NCI-H748 treated with DMSO at 0.1 percent for 48 hours (cell line): ENCODE results near the gene PYGB.
"Not testable (repeated sequence)": the region's sequence is repeated elsewhere in the genome, so short reads cannot be mapped to it uniquely, and the experiment has no call there.

ENCODE experiments used
- DNase-seq: peaks from one replicate; lab custom pipeline; 2025; lab: John Stamatoyannopoulos, UW

PYGB gene

GRCh38 chr20:25296094-25297093 lies 48.5 kb downstream of the PYGB start:
- no peak for DNase-seq

- DNase-seq = no peak
These were observed 49.4 kb downstream of the PYGB start for GRCh38 chr20:25297141-25297905.

GRCh38 chr20:25299806-25300205 lies 51.9 kb downstream of the PYGB start:
- no peak for DNase-seq

- DNase-seq = no peak
These were observed 52.7 kb downstream of the PYGB start for GRCh38 chr20:25300496-25301170.

GRCh38 chr20:25301357-25301920 lies 53.6 kb downstream of the PYGB start:
- no peak for DNase-seq

GRCh38 chr20:25302596-25302995 lies 54.7 kb downstream of the PYGB start:
- DNase-seq = no peak

GRCh38 chr20:25303292-25304024 lies 55.6 kb downstream of the PYGB start:
- no peak for DNase-seq

GRCh38 chr20:25304025-25304549 lies 56.2 kb downstream of the PYGB start:
- DNase-seq = no peak

GRCh38 chr20:25306991-25307903 lies 59.4 kb downstream of the PYGB start:
- no peak for DNase-seq

GRCh38 chr20:25308083-25308491 lies 60.2 kb downstream of the PYGB start:
- DNase-seq = no peak

- DNase-seq = no peak
These were observed 60.9 kb downstream of the PYGB start for GRCh38 chr20:25308671-25309394.

GRCh38 chr20:25309395-25310267 lies 61.7 kb downstream of the PYGB start:
- no peak for DNase-seq

- peak; percentile 9 for DNase-seq
These were observed 62.5 kb downstream of the PYGB start for GRCh38 chr20:25310268-25310920.

GRCh38 chr20:25310921-25311728 lies 63.2 kb downstream of the PYGB start:
- DNase-seq = no peak

- not testable (repeated sequence) for DNase-seq
These were observed 64.8 kb downstream of the PYGB start for GRCh38 chr20:25312716-25313115.

GRCh38 chr20:25313593-25313992 lies 65.7 kb downstream of the PYGB start:
- DNase-seq = no peak
